ENCODE results near the gene RPS6KA3. TPM values are rescaled to one million over a fixed set of nuclear protein-coding genes. Genes with fewer than 3 reads are reported as not detected.

Gene RPS6KA3
- total RNA-seq, 1 experiment from 2014 or later: 63.4 TPM

- no TSS peak for BruUV-seq (replicated peaks)
- H3K27ac Mint-ChIP-seq (ENCODE audit: unreplicated experiment): peak overlapping the region; percentile 87
- no peak for DNase-seq
- H3K36me3 Mint-ChIP-seq (ENCODE audit: insufficient read depth, unreplicated experiment): peaks cover 28% of the 10 kb centered on the region
- CTCF ChIA-PET: no interaction called here
- no peaks in the 10 kb centered on the region for H3K27me3 Mint-ChIP-seq (ENCODE audit: unreplicated experiment)
- peak overlapping the region; percentile 96 for H3K4me3 Mint-ChIP-seq (ENCODE audit: low read depth, unreplicated experiment)
- no peak for TF ChIP-seq CTCF (IDR thresholded peaks at IDR 0.05; ENCODE audit: unreplicated experiment)
- peaks cover 21% of the 10 kb centered on the region for H3K4me1 Mint-ChIP-seq (ENCODE audit: low read depth, unreplicated experiment)
- intact Hi-C loops (cut with micrococcal nuclease; ENCODE audit: unreplicated experiment): loop anchor here (5.0 kb wide), 1 partner anchor 245 kb away; no protein-coding TSS in a partner anchor
- no peaks in the 10 kb centered on the region for H3K9me3 Mint-ChIP-seq (ENCODE audit: low read depth, unreplicated experiment)
Measured at GRCh38 chrX:20267607-20267930, 860 bp upstream of the RPS6KA3 start.

- H3K36me3 Mint-ChIP-seq (ENCODE audit: insufficient read depth, unreplicated experiment): peaks cover 28% of the 10 kb centered on the region
- CTCF ChIA-PET: no interaction called here
- BruUV-seq (replicated peaks): no TSS peak
- TF ChIP-seq CTCF (IDR thresholded peaks at IDR 0.05; ENCODE audit: unreplicated experiment): no peak
- H3K27me3 Mint-ChIP-seq (ENCODE audit: unreplicated experiment): no peaks in the 10 kb centered on the region
- peak; percentile 20 for DNase-seq
- peak overlapping the region; percentile 96 for H3K4me3 Mint-ChIP-seq (ENCODE audit: low read depth, unreplicated experiment)
- intact Hi-C loops (cut with micrococcal nuclease; ENCODE audit: unreplicated experiment): loop anchor here (2.0 to 5.0 kb wide), 2 partner anchors 97 to 246 kb away; no protein-coding TSS in a partner anchor
- peaks cover 20% of the 10 kb centered on the region for H3K4me1 Mint-ChIP-seq (ENCODE audit: low read depth, unreplicated experiment)
- no peaks in the 10 kb centered on the region for H3K9me3 Mint-ChIP-seq (ENCODE audit: low read depth, unreplicated experiment)
- peak overlapping the region; percentile 87 for H3K27ac Mint-ChIP-seq (ENCODE audit: unreplicated experiment)
Measured at GRCh38 chrX:20265726-20266681, 705 bp downstream of the RPS6KA3 start.

GRCh38 chrX:20265221-20265725 lies 1.4 kb downstream of the RPS6KA3 start:
- Mint-ChIP-seq H3K4me1 (ENCODE audit: low read depth, unreplicated experiment) (peaks cover 19% of the 10 kb centered on the region), H3K27me3 (ENCODE audit: unreplicated experiment) (no peaks in the 10 kb centered on the region), H3K27ac (ENCODE audit: unreplicated experiment) (peak overlapping the region; percentile 87), H3K36me3 (ENCODE audit: insufficient read depth, unreplicated experiment) (peaks cover 28% of the 10 kb centered on the region), H3K9me3 (ENCODE audit: low read depth, unreplicated experiment) (no peaks in the 10 kb centered on the region), H3K4me3 (ENCODE audit: low read depth, unreplicated experiment) (peak overlapping the region; percentile 96)
- peak; percentile 31 for DNase-seq
- BruUV-seq (replicated peaks): TSS peak; percentile 79
- TF ChIP-seq CTCF (IDR thresholded peaks at IDR 0.05; ENCODE audit: unreplicated experiment): no peak
- intact Hi-C loops (cut with micrococcal nuclease; ENCODE audit: unreplicated experiment): loop anchor here (2.0 to 5.0 kb wide), 2 partner anchors 98 to 247 kb away; no protein-coding TSS in a partner anchor
- CTCF ChIA-PET: no interaction called here

- intact Hi-C loops (cut with micrococcal nuclease; ENCODE audit: unreplicated experiment): no loop called here
- Mint-ChIP-seq H3K9me3 (ENCODE audit: low read depth, unreplicated experiment) (no peaks in the 10 kb centered on the region), H3K27me3 (ENCODE audit: unreplicated experiment) (no peaks in the 10 kb centered on the region), H3K27ac (ENCODE audit: unreplicated experiment) (peak overlapping the region; percentile 17), H3K4me3 (ENCODE audit: low read depth, unreplicated experiment) (peak overlapping the region; percentile 96), H3K36me3 (ENCODE audit: insufficient read depth, unreplicated experiment) (peaks cover 32% of the 10 kb centered on the region), H3K4me1 (ENCODE audit: low read depth, unreplicated experiment) (peaks cover 19% of the 10 kb centered on the region)
- CTCF ChIA-PET: no interaction called here
- no peak for DNase-seq
- no TSS peak for BruUV-seq (replicated peaks)
- TF ChIP-seq CTCF (IDR thresholded peaks at IDR 0.05; ENCODE audit: unreplicated experiment): no peak
Measured at GRCh38 chrX:20263474-20263873, 3.2 kb downstream of the RPS6KA3 start.

Data from Calu3 (cell line).